GM18502 (cell line): ENCODE measurements around the gene BCKDHB.
"Not testable (repeated sequence)": the region's sequence is repeated elsewhere in the genome, so short reads cannot be mapped to it uniquely, and the experiment has no call there.

Source experiments
- ATAC-seq: cut with Tn5 transposase; IDR thresholded peaks from one replicate; pipeline ENCODE4 v1.9.1; 2021; ENCODE audit warnings: mild to moderate bottlenecking; ENCODE audit not compliant: unreplicated experiment, poor library complexity

BCKDHB gene

GRCh38 chr6:80197986-80198385 lies 91.5 kb downstream of the BCKDHB start:
- ATAC-seq, result no peak

DNA sequence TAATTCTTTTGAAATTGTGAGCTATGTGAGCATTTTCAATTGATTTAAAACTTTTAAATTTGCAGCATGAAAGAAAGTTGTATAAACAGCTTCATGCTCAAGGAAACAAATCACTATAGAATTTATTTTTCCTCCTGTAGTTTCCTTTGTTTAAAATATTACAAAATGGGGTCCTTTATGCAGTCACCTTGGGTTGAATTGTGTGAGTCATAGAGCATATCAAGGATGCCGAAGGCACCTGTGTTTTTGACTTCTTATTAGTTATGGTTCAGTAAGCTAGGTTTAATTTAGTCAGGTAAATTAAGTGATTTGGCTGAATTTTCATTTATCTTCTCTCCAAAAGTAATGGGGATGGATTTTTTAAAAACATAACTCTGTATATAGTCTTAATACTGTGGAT lies 96.8 kb downstream of the BCKDHB start:
- no peak for ATAC-seq

- ATAC-seq, result no peak
These were observed 98.9 kb downstream of the BCKDHB start for GRCh38 chr6:80205404-80205803.

- no peak for ATAC-seq
These were observed 100.3 kb downstream of the BCKDHB start for GRCh38 chr6:80206758-80207157.

GRCh38 chr6:80209430-80209829 lies 103.0 kb downstream of the BCKDHB start:
- peak; percentile 39 for ATAC-seq

- peak; percentile 47 for ATAC-seq
These were observed 104.1 kb downstream of the BCKDHB start for GRCh38 chr6:80210618-80211017.

GRCh38 chr6:80211286-80211685 lies 104.8 kb downstream of the BCKDHB start:
- ATAC-seq, result peak; percentile 42

- not testable (repeated sequence) for ATAC-seq
These were observed 105.4 kb downstream of the BCKDHB start for GRCh38 chr6:80211890-80212289.

DNA sequence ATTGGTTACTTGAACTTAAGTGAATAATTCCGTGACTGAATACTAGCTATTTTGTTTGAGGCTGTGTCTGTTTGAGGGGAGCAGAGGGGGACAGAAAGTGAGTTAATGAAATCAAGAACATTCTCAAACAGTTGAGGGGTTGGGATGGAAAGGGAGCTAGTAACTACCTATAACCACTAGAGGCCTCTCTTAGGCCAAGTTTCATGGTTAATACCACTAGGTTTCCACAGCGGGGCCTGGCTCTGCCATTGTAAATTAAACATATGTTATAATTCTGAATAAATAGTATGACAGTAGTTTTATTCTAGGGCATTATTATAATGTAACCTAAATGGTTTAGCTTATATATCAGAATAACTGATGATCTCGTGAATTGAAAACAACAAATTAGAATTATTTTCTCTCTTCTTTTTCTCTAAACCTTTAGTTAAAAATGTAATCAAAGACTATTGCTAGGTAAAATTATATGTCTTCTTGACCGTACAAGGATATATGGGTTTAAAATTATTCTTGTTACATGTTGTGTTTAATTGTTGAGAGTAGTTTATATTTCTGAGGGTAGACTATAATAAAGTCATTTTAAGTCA lies 108.1 kb downstream of the BCKDHB start:
- peak; percentile 88 for ATAC-seq

DNA sequence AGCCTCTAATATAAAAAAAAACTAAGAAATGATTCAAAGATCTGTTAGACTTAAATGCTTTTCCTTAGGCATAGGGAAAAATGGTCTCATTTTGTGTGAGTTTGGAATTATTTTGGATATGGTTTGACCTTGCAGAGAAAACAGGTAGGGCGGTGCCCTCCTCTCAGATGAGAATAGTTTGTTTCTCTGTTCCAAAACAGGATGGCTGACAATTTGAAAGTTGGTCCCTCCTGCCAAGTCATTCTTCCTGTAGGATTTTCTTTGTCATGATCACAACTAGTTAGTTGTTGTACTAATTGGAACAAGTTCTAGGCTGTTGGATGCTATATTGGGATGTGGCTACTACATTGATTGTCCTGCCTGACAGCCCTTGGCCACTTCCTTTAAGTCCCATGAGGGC lies 108.6 kb downstream of the BCKDHB start:
- no peak for ATAC-seq

DNA sequence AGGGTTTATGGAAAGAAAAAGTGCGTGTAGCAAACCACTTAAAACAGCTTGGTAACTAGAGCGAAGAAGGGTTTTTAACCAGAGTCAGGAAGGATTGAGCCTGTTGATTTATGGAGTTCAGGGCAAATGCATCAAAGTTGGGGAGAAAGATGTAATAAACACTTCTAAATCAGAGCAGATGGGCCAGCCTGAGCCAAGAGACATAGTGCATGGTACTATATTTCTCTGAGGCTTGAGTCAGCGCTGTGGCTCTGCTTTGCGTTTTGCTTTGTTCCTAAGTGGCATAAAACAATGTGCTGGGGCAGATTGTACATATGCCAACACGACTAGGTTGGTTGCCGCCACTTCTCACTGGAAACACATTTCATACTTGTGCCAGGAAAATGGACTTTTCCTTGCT lies 111.3 kb downstream of the BCKDHB start:
- no peak for ATAC-seq

DNA sequence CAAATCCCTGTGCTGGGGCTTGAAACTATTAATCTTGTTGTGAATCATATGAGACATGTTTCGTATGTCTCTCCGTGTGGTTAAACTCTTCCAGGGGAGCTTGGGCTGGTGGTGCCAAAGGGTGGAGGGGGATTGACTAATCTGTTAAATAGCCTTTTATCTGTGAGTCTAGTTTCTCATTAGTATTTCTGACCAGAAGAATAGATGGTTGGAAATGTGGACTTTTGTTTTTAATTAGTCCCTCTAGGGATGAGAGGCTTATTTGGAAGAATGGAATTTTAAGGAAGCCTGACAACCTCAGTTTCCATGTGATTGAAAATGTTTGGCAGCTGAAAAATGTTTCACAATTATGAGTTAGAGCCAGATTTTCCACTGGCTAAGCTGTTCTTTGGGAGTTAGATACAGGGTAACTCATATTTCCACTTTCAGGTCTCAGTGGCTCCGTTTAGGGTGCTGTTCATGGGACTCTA lies 117.3 kb downstream of the BCKDHB start:
- ATAC-seq, result no peak

DNA sequence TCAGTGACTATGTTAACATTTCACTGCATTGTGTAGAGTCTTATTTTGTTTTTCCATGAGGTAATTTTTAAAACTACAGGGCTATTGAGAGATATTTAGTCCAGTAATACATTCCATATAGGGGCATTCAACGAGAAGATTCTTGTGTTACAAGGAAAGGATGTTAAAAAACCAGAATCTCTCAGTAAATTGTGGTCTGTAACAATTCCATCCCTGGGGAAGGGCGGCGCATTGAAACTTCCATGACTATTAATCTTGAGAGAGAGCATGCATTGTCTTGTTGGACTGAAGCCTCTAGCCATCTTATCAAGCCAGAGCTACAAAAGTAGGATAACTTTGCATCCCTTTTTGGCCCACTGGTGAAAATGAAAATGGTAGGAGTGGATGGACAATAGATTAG lies 119.7 kb downstream of the BCKDHB start:
- ATAC-seq, result no peak

GRCh38 chr6:80226699-80227098 lies 120.2 kb downstream of the BCKDHB start:
- no peak for ATAC-seq

DNA sequence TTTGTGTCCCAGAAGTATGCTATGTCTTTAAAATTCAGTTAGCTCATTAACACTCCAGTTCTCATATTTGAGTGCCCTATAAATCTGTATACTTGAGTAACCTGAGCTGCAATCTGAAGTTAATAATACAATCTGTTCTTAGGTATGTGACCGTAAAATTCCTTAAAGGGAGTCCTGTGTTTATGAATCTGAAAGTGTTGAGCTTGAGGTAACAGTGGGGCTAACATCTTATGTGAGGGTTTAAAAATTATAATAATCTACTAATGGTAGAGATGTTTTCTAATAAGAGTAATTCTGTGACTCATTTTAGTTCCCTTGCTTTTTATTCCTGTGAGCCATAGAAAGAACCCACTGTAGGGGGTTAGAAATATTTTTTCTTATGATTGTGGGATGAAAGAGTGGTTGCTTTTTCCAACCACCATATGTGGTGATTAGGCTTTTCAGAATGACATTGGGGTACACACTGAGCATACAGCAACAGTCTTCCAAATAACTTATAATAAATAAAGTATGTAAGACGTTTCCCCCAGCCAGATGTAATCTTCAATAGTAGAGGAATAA lies 121.2 kb downstream of the BCKDHB start:
- no peak for ATAC-seq

- no peak for ATAC-seq
These were observed 126.8 kb downstream of the BCKDHB start for GRCh38 chr6:80233262-80233661.

GRCh38 chr6:80233958-80234357 lies 127.5 kb downstream of the BCKDHB start:
- ATAC-seq, result no peak

- no peak for ATAC-seq
These were observed 127.9 kb downstream of the BCKDHB start for GRCh38 chr6:80234401-80234800.

GRCh38 chr6:80234908-80235307 lies 128.4 kb downstream of the BCKDHB start:
- no peak for ATAC-seq

- no peak for ATAC-seq
These were observed 129.2 kb downstream of the BCKDHB start for GRCh38 chr6:80235647-80236046.

GRCh38 chr6:80238754-80239153 lies 132.3 kb downstream of the BCKDHB start:
- not testable (repeated sequence) for ATAC-seq

- peak; percentile 69 for ATAC-seq
These were observed 138.6 kb downstream of the BCKDHB start for GRCh38 chr6:80245043-80245442.
